CD4-positive, alpha-beta memory T cell (primary cell): ENCODE measurements around the gene RNFT2. TPM values are rescaled to one million over a fixed set of nuclear protein-coding genes. Genes with fewer than 3 reads are reported as not detected.

Experiments
- CTCF ChIA-PET: fragments of 350-600 bp; sonication (Branson Sonifier 250); formaldehyde crosslinking; loops from one replicate; lab custom pipeline; 2021; ENCODE audit warnings: inconsistent platforms; ENCODE audit not compliant: partially characterized antibody; lab: Charles Lee
- POLR2A ChIA-PET: fragments of 350-600 bp; sonication (Branson Sonifier 250); formaldehyde crosslinking; loops from one replicate; lab custom pipeline; 2021; ENCODE audit not compliant: partially characterized antibody; lab: Charles Lee
- DNase-seq, 5 donors: peaks; one replicate each; pipeline versions ENCODE4 v3.0.0 to v3.0.0-alpha.2; 2020 to 2022; ENCODE audit warnings: mixed read lengths in 1 of 5
- H3K27ac ChIP-seq: one replicate; pipeline ENCODE4 v1.7.0; 2013; ENCODE audit warnings: low read depth, low read length
- H3K27me3 ChIP-seq: 2 replicates; pipeline ENCODE4 v1.7.0; 2013; ENCODE audit warnings: mild to moderate bottlenecking, low read length, moderate library complexity; ENCODE audit not compliant: insufficient read depth
- H3K36me3 ChIP-seq: 2 replicates; pipeline ENCODE4 v1.7.0; 2013; ENCODE audit warnings: mild to moderate bottlenecking, low read length, moderate library complexity; ENCODE audit not compliant: insufficient read depth
- H3K4me1 ChIP-seq: 2 replicates; pipeline ENCODE4 v1.7.0; 2013; ENCODE audit warnings: mild to moderate bottlenecking, low read length, moderate library complexity; ENCODE audit not compliant: insufficient read depth
- H3K4me3 ChIP-seq, 2 donors: one replicate each; pipeline ENCODE4 v1.7.0; 2013; ENCODE audit warnings: low read length in 2 of 2, mild to moderate bottlenecking in 1 of 2
- H3K9me3 ChIP-seq, 2 donors: one replicate each; pipeline ENCODE4 v1.7.0; 2013; ENCODE audit warnings: low read length in 2 of 2, control low read depth in 1 of 2; ENCODE audit not compliant: control insufficient read depth in 1 of 2
- H3K27ac Mint-ChIP-seq, 7 donors: one replicate each; pipeline ENCODE4 v1.8.0; 2020 to 2021; ENCODE audit warnings: mixed read lengths in 7 of 7, mild to moderate bottlenecking in 6 of 7, inconsistent platforms in 3 of 7, moderate library complexity in 3 of 7
- H3K27me3 Mint-ChIP-seq, 2 donors: one replicate each; pipeline ENCODE4 v1.8.0; 2020 to 2021; ENCODE audit warnings: mixed read lengths in 2 of 2
- H3K36me3 Mint-ChIP-seq, 2 donors: one replicate each; pipeline ENCODE4 v1.8.0; 2020 to 2021; ENCODE audit warnings: mixed read lengths in 2 of 2, inconsistent platforms in 1 of 2, mild to moderate bottlenecking in 1 of 2
- H3K4me1 Mint-ChIP-seq, 4 donors: one replicate each; pipeline ENCODE4 v1.8.0; 2020 to 2021; ENCODE audit warnings: mixed read lengths in 4 of 4, mild to moderate bottlenecking in 1 of 4
- H3K4me3 Mint-ChIP-seq, 8 donors: one replicate each; pipeline ENCODE4 v1.8.0; 2020 to 2021; ENCODE audit warnings: mixed read lengths in 8 of 8, mild to moderate bottlenecking in 7 of 8, moderate library complexity in 6 of 8, inconsistent platforms in 3 of 8
- H3K9me3 Mint-ChIP-seq, 8 donors: one replicate each; pipeline ENCODE4 v1.8.0; 2020 to 2021; ENCODE audit warnings: mixed read lengths in 8 of 8, mild to moderate bottlenecking in 5 of 8, inconsistent platforms in 3 of 8, moderate library complexity in 1 of 8
- intact Hi-C: fragments of 100-400 bp; cut with micrococcal nuclease; formaldehyde crosslinking; loops from one replicate; pipeline ENCODE4 v1.15.1; 2023
- polyA plus RNA-seq, 2 donors: library from polyadenylated mRNA; unstranded; fragments of 300-500 nt; fragmentation: Illumina TruSeq; gene quantifications; one replicate each; pipeline ENCODE4 v1.2.3, GENCODE V29; 2021
- total RNA-seq, 2 experiments: library from RNA; stranded (reverse); gene quantifications; one replicate each; pipeline ENCODE4 v1.2.3, GENCODE V29; 2021

The RNFT2 gene
- total and polyA plus RNA-seq, 4 experiments from 2014 or later, result 0.88 to 5.9 (median 3.1) TPM

GRCh38 chr12:116890330-116890729, 152.2 kb downstream of the RNFT2 start:
- Histone ChIP-seq H3K27me3 (no peaks in the 10 kb centered on the region), H3K36me3 (no peaks in the 10 kb centered on the region), H3K4me1 (no peaks in the 10 kb centered on the region), H3K27ac (no peak overlapping the region), H3K9me3 (no peaks in the 10 kb centered on the region), H3K4me3 (no peak overlapping the region)
- DNase-seq, result no peak
- H3K4me1 Mint-ChIP-seq, result no peaks in the 10 kb centered on the region
- peaks cover 3 to 13% of the 10 kb centered on the region in 2 donors for H3K27me3 Mint-ChIP-seq
- ChIA-PET POLR2A (no interaction called here), CTCF (no interaction called here)
- no peaks in the 10 kb centered on the region for H3K36me3 Mint-ChIP-seq
- no peak overlapping the region for H3K4me3 Mint-ChIP-seq
- intact Hi-C loops, result no loop called here
- H3K27ac Mint-ChIP-seq, result no peak overlapping the region
- peaks cover 0 to 5% (median 3%) of the 10 kb centered on the region in 8 donors for H3K9me3 Mint-ChIP-seq

- H3K4me1 Mint-ChIP-seq, result no peaks in the 10 kb centered on the region
Measured at GRCh38 chr12:116891019-116891418, 152.9 kb downstream of the RNFT2 start.

GRCh38 chr12:116892349-116893140, 154.4 kb downstream of the RNFT2 start:
- H3K27me3 Mint-ChIP-seq, result peaks cover 6 to 7% of the 10 kb centered on the region in 2 donors
- Histone ChIP-seq H3K4me1 (no peaks in the 10 kb centered on the region), H3K36me3 (no peaks in the 10 kb centered on the region), H3K27ac (no peak overlapping the region), H3K27me3 (no peaks in the 10 kb centered on the region), H3K9me3 (no peaks in the 10 kb centered on the region), H3K4me3 (no peak overlapping the region)
- H3K9me3 Mint-ChIP-seq, result peaks cover 0 to 5% (median 2%) of the 10 kb centered on the region in 8 donors
- no peak overlapping the region for H3K4me3 Mint-ChIP-seq
- no peaks in the 10 kb centered on the region for H3K4me1 Mint-ChIP-seq
- no peaks in the 10 kb centered on the region for H3K36me3 Mint-ChIP-seq
- H3K27ac Mint-ChIP-seq, result no peak overlapping the region
- intact Hi-C loops, result no loop called here
- no peak for DNase-seq
- ChIA-PET POLR2A (interaction anchor here (0.6 kb wide), 1 partner anchor 50 kb away, joined by 3 read pairs; no protein-coding TSS in a partner anchor), CTCF (no interaction called here)

More at GRCh38 chr12:116891019-116891418, 152.9 kb downstream of the RNFT2 start:
- POLR2A ChIA-PET, result no interaction called here
- Mint-ChIP-seq H3K36me3 (no peaks in the 10 kb centered on the region), H3K27me3 (peaks cover 6 to 13% of the 10 kb centered on the region in 2 donors), H3K4me3 (no peak overlapping the region), H3K27ac (no peak overlapping the region), H3K9me3 (peaks cover 0 to 5% (median 3%) of the 10 kb centered on the region in 8 donors)
- CTCF ChIA-PET, result no interaction called here
- DNase-seq, result no peak
- Histone ChIP-seq H3K9me3 (no peaks in the 10 kb centered on the region), H3K27me3 (no peaks in the 10 kb centered on the region), H3K36me3 (no peaks in the 10 kb centered on the region), H3K4me3 (no peak overlapping the region), H3K4me1 (no peaks in the 10 kb centered on the region), H3K27ac (no peak overlapping the region)
- intact Hi-C loops, result no loop called here

GRCh38 chr12:116894913-116895312, 156.8 kb downstream of the RNFT2 start:
- peaks cover 0 to 6% (median 2%) of the 10 kb centered on the region in 8 donors for H3K9me3 Mint-ChIP-seq
- H3K4me1 ChIP-seq, result no peaks in the 10 kb centered on the region
- H3K36me3 Mint-ChIP-seq, result no peaks in the 10 kb centered on the region
- no peaks in the 10 kb centered on the region for H3K9me3 ChIP-seq
- H3K27ac Mint-ChIP-seq, result no peak overlapping the region
- no peak overlapping the region for H3K4me3 Mint-ChIP-seq
- POLR2A ChIA-PET, result no interaction called here
- CTCF ChIA-PET, result no interaction called here
- intact Hi-C loops, result no loop called here
- no peaks in the 10 kb centered on the region for H3K4me1 Mint-ChIP-seq
- H3K27ac ChIP-seq, result no peak overlapping the region
- no peaks in the 10 kb centered on the region for H3K27me3 ChIP-seq
- H3K4me3 ChIP-seq, result no peak overlapping the region
- DNase-seq, result no peak
- no peaks in the 10 kb centered on the region for H3K36me3 ChIP-seq
- peaks cover 7 to 9% of the 10 kb centered on the region in 2 donors for H3K27me3 Mint-ChIP-seq

- H3K4me1 ChIP-seq, result no peaks in the 10 kb centered on the region
- no peaks in the 10 kb centered on the region for H3K27me3 ChIP-seq
- no peak overlapping the region for H3K27ac ChIP-seq
- Mint-ChIP-seq H3K4me3 (no peak overlapping the region), H3K9me3 (peaks cover 0 to 4% (median 0%) of the 10 kb centered on the region in 8 donors), H3K36me3 (no peaks in the 10 kb centered on the region), H3K27ac (no peak overlapping the region), H3K27me3 (peaks cover 6 to 9% of the 10 kb centered on the region in 2 donors), H3K4me1 (no peaks in the 10 kb centered on the region)
- ChIA-PET CTCF (no interaction called here), POLR2A (no interaction called here)
- H3K36me3 ChIP-seq, result no peaks in the 10 kb centered on the region
- intact Hi-C loops, result no loop called here
- no peak overlapping the region for H3K4me3 ChIP-seq
- H3K9me3 ChIP-seq, result no peaks in the 10 kb centered on the region
- DNase-seq, result no peak
Measured at GRCh38 chr12:116896411-116896924, 158.4 kb downstream of the RNFT2 start.

- H3K4me1 Mint-ChIP-seq, result no peaks in the 10 kb centered on the region
- Histone ChIP-seq H3K9me3 (no peaks in the 10 kb centered on the region), H3K36me3 (no peaks in the 10 kb centered on the region), H3K4me3 (no peak overlapping the region), H3K27me3 (no peaks in the 10 kb centered on the region), H3K4me1 (no peaks in the 10 kb centered on the region), H3K27ac (no peak overlapping the region)
- peaks cover 12 to 16% of the 10 kb centered on the region in 2 donors for H3K27me3 Mint-ChIP-seq
- H3K27ac Mint-ChIP-seq, result no peak overlapping the region
- POLR2A ChIA-PET, result no interaction called here
- intact Hi-C loops, result no loop called here
- no peak for DNase-seq
- H3K4me3 Mint-ChIP-seq, result no peak overlapping the region
- H3K36me3 Mint-ChIP-seq, result no peaks in the 10 kb centered on the region
- H3K9me3 Mint-ChIP-seq, result peaks cover 0 to 8% (median 0%) of the 10 kb centered on the region in 8 donors
- CTCF ChIA-PET, result no interaction called here
Measured at GRCh38 chr12:116897476-116897875, 159.4 kb downstream of the RNFT2 start.

GRCh38 chr12:116898669-116899068, 160.6 kb downstream of the RNFT2 start:
- Histone ChIP-seq H3K4me1 (no peaks in the 10 kb centered on the region), H3K36me3 (no peaks in the 10 kb centered on the region), H3K4me3 (no peak overlapping the region), H3K27me3 (no peaks in the 10 kb centered on the region), H3K27ac (no peak overlapping the region), H3K9me3 (no peaks in the 10 kb centered on the region)
- Mint-ChIP-seq H3K36me3 (no peaks in the 10 kb centered on the region), H3K27me3 (peaks cover 14 to 16% of the 10 kb centered on the region in 2 donors), H3K9me3 (peaks cover 0 to 8% (median 0%) of the 10 kb centered on the region in 8 donors), H3K4me3 (no peak overlapping the region), H3K27ac (no peak overlapping the region), H3K4me1 (no peaks in the 10 kb centered on the region)
- intact Hi-C loops, result no loop called here
- no peak for DNase-seq
- ChIA-PET POLR2A (no interaction called here), CTCF (no interaction called here)
